IMR-90 (cell line): ENCODE data around the gene TEAD4. TPM values are rescaled to one million over a fixed set of nuclear protein-coding genes. Genes with fewer than 3 reads are reported as not detected.

Source experiments
- ATAC-seq: fragments of 200-7000 bp; cut with Tn5 transposase; 2 replicates; pipeline ENCODE4 v1.9.1; 2020; ENCODE audit warnings: low read depth, mild to moderate bottlenecking, moderate library complexity
- BruUV-seq: library from RNA; stranded (reverse); fragments of 400-500 nt; replicated peaks from 2 replicates; lab custom pipeline; 2021; lab: Mats Ljungman, UMichigan
- CTCF ChIA-PET: fragments of 300-600 bp; formaldehyde crosslinking; extraction: SDS; loops from one replicate; lab custom pipeline; 2021; ENCODE audit warnings: antibody characterized with exemption; lab: Yijun Ruan, JAX
- POLR2A ChIA-PET: fragments of 300-600 bp; sonication (Branson Sonifier 250); formaldehyde crosslinking; loops from one replicate; lab custom pipeline; 2022; ENCODE audit warnings: antibody characterized with exemption; ENCODE audit not compliant: unreplicated experiment; lab: Charles Lee
- DNase-seq: peaks from one replicate; pipeline ENCODE4 v3.0.0; 2013
- H2AFZ ChIP-seq: replicated peaks from 2 replicates; pipeline ENCODE3; 2013; ENCODE audit warnings: low read length, mild to moderate bottlenecking; ENCODE audit not compliant: poor library complexity
- H2AK5ac ChIP-seq: 2 replicates; pipeline ENCODE4 v1.6.1; 2013; ENCODE audit warnings: low read depth, low read length, inconsistent platforms
- H2AK9ac ChIP-seq: replicated peaks from 2 replicates; pipeline ENCODE3; 2013; ENCODE audit warnings: mild to moderate bottlenecking, low read depth, low read length, moderate library complexity; ENCODE audit not compliant: poor library complexity
- H2BK120ac ChIP-seq: 2 replicates; pipeline ENCODE4 v1.6.1; 2013; ENCODE audit warnings: low read depth, low read length, inconsistent platforms
- H2BK15ac ChIP-seq: 3 replicates; pipeline ENCODE4 v1.6.1; 2013; ENCODE audit warnings: low read depth, low read length, inconsistent platforms
- H2BK20ac ChIP-seq: 2 replicates; pipeline ENCODE4 v1.6.1; 2013; ENCODE audit warnings: low read depth, mild to moderate bottlenecking, inconsistent platforms, low read length, moderate library complexity
- H2BK5ac ChIP-seq: 2 replicates; pipeline ENCODE4 v1.6.1; 2013; ENCODE audit warnings: mild to moderate bottlenecking, low read depth, low read length, inconsistent platforms; ENCODE audit not compliant: poor library complexity, severe bottlenecking
- H3K14ac ChIP-seq: replicated peaks from 2 replicates; pipeline ENCODE4 v1.6.1; 2013; ENCODE audit warnings: low read depth, low read length, inconsistent platforms
- H3K18ac ChIP-seq: 2 replicates; pipeline ENCODE4 v1.6.1; 2013; ENCODE audit warnings: low read depth, low read length, control low read depth
- H3K23ac ChIP-seq: 2 replicates; pipeline ENCODE4 v1.6.1; 2013; ENCODE audit warnings: low read depth, low read length, inconsistent platforms
- H3K27ac ChIP-seq: 2 replicates; pipeline ENCODE4 v1.5.1; 2013; ENCODE audit warnings: mild to moderate bottlenecking, control low read depth, low read length; ENCODE audit not compliant: insufficient read depth
- H3K27me3 ChIP-seq: 2 replicates; pipeline ENCODE4 v1.6.1; 2013; ENCODE audit warnings: low read length; ENCODE audit not compliant: control insufficient read depth, insufficient read depth
- H3K36me3 ChIP-seq: 2 replicates; pipeline ENCODE4 v1.6.1; 2013; ENCODE audit warnings: low read length, mixed read lengths; ENCODE audit not compliant: control insufficient read depth, insufficient read depth
- H3K4ac ChIP-seq: 2 replicates; pipeline ENCODE4 v1.6.1; 2013; ENCODE audit warnings: low read depth, low read length, inconsistent platforms
- H3K4me1 ChIP-seq: 2 replicates; pipeline ENCODE4 v1.6.1; 2013; ENCODE audit warnings: low read length, mixed read lengths; ENCODE audit not compliant: control insufficient read depth, insufficient read depth
- H3K4me2 ChIP-seq: 2 replicates; pipeline ENCODE4 v1.6.1; 2013; ENCODE audit warnings: low read depth, mild to moderate bottlenecking, control low read depth, low read length, moderate library complexity
- H3K4me3 ChIP-seq: 2 replicates; pipeline ENCODE4 v1.5.1; 2013; ENCODE audit warnings: low read depth, mild to moderate bottlenecking, control low read depth, low read length, moderate library complexity; ENCODE audit not compliant: insufficient read depth
- H3K56ac ChIP-seq: 2 replicates; pipeline ENCODE4 v1.6.1; 2013; ENCODE audit warnings: low read length, inconsistent platforms; ENCODE audit not compliant: insufficient read depth; ENCODE audit errors: extremely low read depth
- H3K79me1 ChIP-seq, 2 experiments: 2 replicates each; pipeline ENCODE4 v1.6.1; 2013; ENCODE audit warnings: low read length in 2 of 2, inconsistent platforms in 1 of 2, low read depth in 1 of 2
- H3K9ac ChIP-seq: 2 replicates; pipeline ENCODE4 v1.6.1; 2013; ENCODE audit warnings: low read depth, low read length, control low read depth
- H3K9me1 ChIP-seq: 2 replicates; pipeline ENCODE4 v1.6.1; 2013; ENCODE audit warnings: low read length, inconsistent platforms; ENCODE audit not compliant: insufficient read depth
- H3K9me3 ChIP-seq: 2 replicates; pipeline ENCODE4 v1.6.1; 2013; ENCODE audit warnings: low read length; ENCODE audit not compliant: control insufficient read depth, insufficient read depth
- H4K20me1 ChIP-seq: 2 replicates; pipeline ENCODE4 v1.6.1; 2013; ENCODE audit warnings: low read length, inconsistent platforms; ENCODE audit not compliant: insufficient read depth
- H4K5ac ChIP-seq: 2 replicates; pipeline ENCODE4 v1.6.1; 2013; ENCODE audit warnings: mild to moderate bottlenecking, low read depth, low read length, control low read depth
- H4K8ac ChIP-seq, 2 experiments: 2 replicates each; pipeline ENCODE4 v1.6.1; 2013; ENCODE audit warnings: low read depth in 2 of 2, low read length in 2 of 2, control low read depth in 1 of 2, inconsistent platforms in 1 of 2
- H4K91ac ChIP-seq: 2 replicates; pipeline ENCODE4 v1.6.1; 2013; ENCODE audit warnings: low read depth, low read length, inconsistent platforms; ENCODE audit not compliant: insufficient read depth
- BHLHE40 ChIP-seq: fragments of 150-350 bp; IDR thresholded peaks from 2 replicates; pipeline ENCODE4 v1.6.1; 2016; ENCODE audit warnings: mild to moderate bottlenecking, low read depth, low read length
- CEBPB ChIP-seq: IDR thresholded peaks from 2 replicates; pipeline ENCODE4 v1.6.1; 2012; ENCODE audit warnings: low read depth, low read length, improper control_type of control experiment
- CHD1 ChIP-seq: IDR thresholded peaks from 2 replicates; pipeline ENCODE4 v1.6.1; 2012; ENCODE audit warnings: low read depth, low read length, improper control_type of control experiment
- CTCF ChIP-seq: conservative IDR thresholded peaks from 2 replicates; pipeline ENCODE4 v1.5.1; 2012; ENCODE audit warnings: mild to moderate bottlenecking, low read depth, low read length, improper control_type of control experiment
- ELK1 ChIP-seq: fragments of 150-350 bp; IDR thresholded peaks from 2 replicates; pipeline ENCODE4 v1.6.1; 2016; ENCODE audit warnings: low read depth, mild to moderate bottlenecking, low read length, moderate library complexity, borderline replicate concordance
- FOS ChIP-seq: fragments of 150-350 bp; IDR thresholded peaks from 2 replicates; pipeline ENCODE4 v1.6.1; 2016; ENCODE audit warnings: low read depth, low read length
- MAFK ChIP-seq: IDR thresholded peaks from 2 replicates; pipeline ENCODE4 v1.6.1; 2012; ENCODE audit warnings: low read depth, low read length, improper control_type of control experiment
- MAZ ChIP-seq: IDR thresholded peaks from 2 replicates; pipeline ENCODE4 v1.6.1; 2012; ENCODE audit warnings: low read depth, mild to moderate bottlenecking, low read length, improper control_type of control experiment, moderate library complexity, borderline replicate concordance
- MXI1 ChIP-seq: IDR thresholded peaks from 2 replicates; pipeline ENCODE4 v1.6.1; 2012; ENCODE audit warnings: low read depth, mild to moderate bottlenecking, low read length, moderate library complexity, borderline replicate concordance
- NFE2L2 ChIP-seq: fragments of 150-350 bp; IDR thresholded peaks from 2 replicates; pipeline ENCODE4 v1.6.1; 2016; ENCODE audit warnings: low read depth, mild to moderate bottlenecking, low read length
- POLR2A ChIP-seq: IDR thresholded peaks from 2 replicates; pipeline ENCODE4 v1.6.1; 2012; ENCODE audit warnings: mild to moderate bottlenecking, low read depth, low read length
- RAD21 ChIP-seq: IDR thresholded peaks from 2 replicates; pipeline ENCODE4 v1.6.1; 2012; ENCODE audit warnings: low read length, improper control_type of control experiment
- RCOR1 ChIP-seq: IDR thresholded peaks from 2 replicates; pipeline ENCODE4 v1.6.1; 2012; ENCODE audit warnings: mild to moderate bottlenecking, low read length, improper control_type of control experiment; ENCODE audit not compliant: insufficient replicate concordance
- RFX5 ChIP-seq: IDR thresholded peaks from 2 replicates; pipeline ENCODE4 v1.8.0; 2012; ENCODE audit warnings: low read depth, mild to moderate bottlenecking, low read length, moderate library complexity
- SMC3 ChIP-seq: fragments of 150-350 bp; IDR thresholded peaks from 2 replicates; pipeline ENCODE4 v1.6.1; 2016; ENCODE audit warnings: low read depth, mild to moderate bottlenecking, antibody characterized with exemption, low read length, moderate library complexity
- USF2 ChIP-seq: fragments of 150-350 bp; IDR thresholded peaks from 2 replicates; pipeline ENCODE4 v1.6.1; 2017; ENCODE audit warnings: mild to moderate bottlenecking, antibody characterized with exemption, low read length, low read depth
- WGBS, 2 experiments: methylation state at CpG; one replicate each; pipeline versions ENCODE4 v1.1.5 to v1.1.7; 2013; ENCODE audit warnings: missing lambda C conversion rate in 2 of 2; ENCODE audit not compliant: insufficient read length in 1 of 2; ENCODE audit errors: extremely low coverage in 2 of 2; 5-methylcytosine and 5-hydroxymethylcytosine counted together
- dilution Hi-C: fragments of 300-500 bp; cut with HindIII; formaldehyde crosslinking; loops from one replicate; pipeline ENCODE4 v1.14.3; 2018; ENCODE audit warnings: low sequenced_read_pairs; ENCODE audit not compliant: unreplicated experiment
- in situ Hi-C: fragments of 300-500 bp; cut with MboI; formaldehyde crosslinking; loops from 3 replicates; pipeline ENCODE4 v1.14.3; 2019; ENCODE audit warnings: low sequenced_read_pairs, inconsistent platforms, mixed read lengths
- intact Hi-C: fragments of 100-400 bp; cut with micrococcal nuclease; formaldehyde crosslinking; loops from 2 replicates; pipeline ENCODE4 v1.10.0; 2022
- polyA plus RNA-seq, 3 experiments: library from polyadenylated mRNA; depleted of rRNA; stranded (reverse); fragments of >200 nt; gene quantifications; 2 replicates each; pipeline ENCODE4 v1.2.3, GENCODE V29; 2012; ENCODE audit warnings: low replicate concordance in 1 of 3
- total RNA-seq: library from RNA; depleted of rRNA; stranded (reverse); fragments of >200 nt; gene quantifications from 2 replicates; pipeline ENCODE4 v1.2.3, GENCODE V29; 2012

TEAD4 gene
- total and polyA plus RNA-seq, 2 of the 4 experiments (the other 2 are of a cell fraction), result 8.8 to 24.9 TPM

GRCh38 chr12:2933586-2933985 lies 25.6 kb upstream of the TEAD4 start:
- no peak for TF ChIP-seq MXI1
- TF ChIP-seq RFX5, result no peak
- TF ChIP-seq CHD1, result no peak
- no peak for TF ChIP-seq BHLHE40
- TF ChIP-seq CTCF, result no peak
- TF ChIP-seq USF2, result no peak
- no peak for TF ChIP-seq ELK1
- no peak for TF ChIP-seq FOS
- no peak for TF ChIP-seq SMC3
- TF ChIP-seq CEBPB, result no peak
- TF ChIP-seq MAFK, result no peak
- no peak for TF ChIP-seq MAZ
- no peak for TF ChIP-seq RCOR1
- TF ChIP-seq NFE2L2, result no peak
- TF ChIP-seq POLR2A, result no peak
- TF ChIP-seq RAD21, result no peak
- Histone ChIP-seq H3K4ac (no peak overlapping the region), H2BK120ac (no peak overlapping the region), H3K79me1 (peaks cover 0 to 10% of the 10 kb centered on the region in 2 experiments; a peak in 2 of 4 replicates), H3K4me2 (no peak overlapping the region), H2AK9ac (no peak overlapping the region), H2BK5ac (no peak overlapping the region), H3K9me1 (no peaks in the 10 kb centered on the region), H3K14ac (no peak overlapping the region), H3K27me3 (no peaks in the 10 kb centered on the region), H2BK20ac (no peak overlapping the region), H3K23ac (no peak overlapping the region), H2AFZ (no peak overlapping the region), H3K27ac (no peak overlapping the region), H3K36me3 (peaks cover 41% of the 10 kb centered on the region), H3K9ac (no peak overlapping the region), H3K9me3 (no peaks in the 10 kb centered on the region), H2AK5ac (no peak overlapping the region), H4K91ac (no peak overlapping the region), H4K20me1 (no peaks in the 10 kb centered on the region), H3K56ac (no peak overlapping the region), H3K4me1 (no peaks in the 10 kb centered on the region), H4K8ac (no peak overlapping the region), H3K4me3 (no peak overlapping the region), H2BK15ac (no peak overlapping the region), H3K18ac (no peak overlapping the region), H4K5ac (no peak overlapping the region)
- 80% methylated on average over 2 of the region's 6 CpGs; no CpG with 5 or more reads in 1 of the 2 experiments for WGBS, 2 experiments
- ChIA-PET CTCF (interaction anchor here (1.5 kb wide), 1 partner anchor 101 kb away, joined by 3 read pairs; no protein-coding TSS in a partner anchor), POLR2A (no interaction called here)
- intact Hi-C loops, result no loop called here
- DNase-seq (no peak), ATAC-seq (no peak)
- in situ Hi-C loops, result no loop called here
- no TSS peak for BruUV-seq
- dilution Hi-C loops, result no loop called here
